Fibroblast of lung (primary cell): ENCODE data around the gene KCNAB2. TPM values are rescaled to one million over a fixed set of nuclear protein-coding genes. Genes with fewer than 3 reads are reported as not detected.

Experiments
- DNase-seq, 2 donors: peaks; one replicate each; pipeline versions ENCODE4 v3.0.0 to v3.0.0-alpha.2; 2010; ENCODE audit warnings: low read depth in 2 of 2
- H2AFZ ChIP-seq: 2 replicates; pipeline ENCODE4 v1.5.1; 2012; ENCODE audit warnings: low read length, control low read depth, inconsistent platforms
- H3K27ac ChIP-seq: 2 replicates; pipeline ENCODE4 v1.5.1; 2011; ENCODE audit warnings: low read length, control low read depth; ENCODE audit not compliant: insufficient read depth
- H3K27me3 ChIP-seq: 2 replicates; pipeline ENCODE4 v1.5.1; 2011; ENCODE audit warnings: mild to moderate bottlenecking, low read length; ENCODE audit not compliant: control insufficient read depth, insufficient read depth
- H3K36me3 ChIP-seq: 2 replicates; pipeline ENCODE4 v1.5.1; 2011; ENCODE audit warnings: low read length; ENCODE audit not compliant: control insufficient read depth, insufficient read depth
- H3K4me1 ChIP-seq: 2 replicates; pipeline ENCODE4 v1.5.1; 2011; ENCODE audit warnings: low read length; ENCODE audit not compliant: control insufficient read depth, insufficient read depth; ENCODE audit errors: extremely low read depth
- H3K4me2 ChIP-seq: 2 replicates; pipeline ENCODE4 v1.5.1; 2011; ENCODE audit warnings: low read length, control low read depth; ENCODE audit not compliant: insufficient read depth; ENCODE audit errors: extremely low read depth
- H3K4me3 ChIP-seq, 4 experiments: fragments of 200-600 bp in 1 of 4; sonication (generic) in 1 of 4; replicated peaks in 1 of 4; 2 replicates each; pipeline ENCODE4 v1.5.1; 2011 to 2016; ENCODE audit warnings: low read length in 4 of 4, low read depth in 3 of 4, mild to moderate bottlenecking in 3 of 4, control low read depth in 2 of 4, inconsistent platforms in 1 of 4, mixed read lengths in 1 of 4; ENCODE audit not compliant: insufficient read depth in 1 of 4; ENCODE audit errors: control extremely low read depth in 1 of 4
- H3K79me2 ChIP-seq: 2 replicates; pipeline ENCODE4 v1.5.1; 2012; ENCODE audit warnings: mild to moderate bottlenecking, low read length, inconsistent platforms; ENCODE audit not compliant: control insufficient read depth, insufficient read depth
- H3K9ac ChIP-seq: 2 replicates; pipeline ENCODE4 v1.5.1; 2011; ENCODE audit warnings: mild to moderate bottlenecking, low read length, control low read depth; ENCODE audit not compliant: insufficient read depth
- H3K9me3 ChIP-seq: 2 replicates; pipeline ENCODE4 v1.5.1; 2012; ENCODE audit warnings: low read depth, low read length; ENCODE audit not compliant: control insufficient read depth, insufficient read depth
- H4K20me1 ChIP-seq: 2 replicates; pipeline ENCODE4 v1.5.1; 2011; ENCODE audit warnings: low read length; ENCODE audit not compliant: control insufficient read depth, insufficient read depth; ENCODE audit errors: extremely low read depth
- CTCF ChIP-seq, 2 donors: IDR thresholded peaks in 1 of 2; conservative IDR thresholded peaks in 1 of 2; 1 replicate in 1 of 2; 2 replicates in 1 of 2; pipeline ENCODE4 v1.5.1; 2011 to 2012; ENCODE audit warnings: low read length in 2 of 2, control low read depth in 1 of 2, inconsistent platforms in 1 of 2, low read depth in 1 of 2, mild to moderate bottlenecking in 1 of 2
- EZH2 ChIP-seq: IDR thresholded peaks from 2 replicates; pipeline ENCODE4 v1.5.1; 2012; ENCODE audit warnings: low read length, control low read depth, mild to moderate bottlenecking; ENCODE audit errors: missing control alignments
- polyA plus RNA-seq, 2 donors: library from polyadenylated mRNA; depleted of rRNA in 1 of 2; stranded (reverse) in 1 of 2; unstranded in 1 of 2; fragments of >200 nt; gene quantifications; 2 replicates each; pipeline ENCODE4 v1.2.1, GENCODE V29; 2011 to 2012; ENCODE audit warnings: missing spikeins in 1 of 2
- total RNA-seq: library from RNA; depleted of rRNA; stranded (reverse); fragments of >200 nt; gene quantifications from 2 replicates; pipeline ENCODE4 v1.2.1, GENCODE V29; 2014

KCNAB2 gene
- total and polyA plus RNA-seq, 2 donors (not counting 1 experiment from before 2014, with no cell fraction given), result 2.2 to 2.5 TPM

DNA sequence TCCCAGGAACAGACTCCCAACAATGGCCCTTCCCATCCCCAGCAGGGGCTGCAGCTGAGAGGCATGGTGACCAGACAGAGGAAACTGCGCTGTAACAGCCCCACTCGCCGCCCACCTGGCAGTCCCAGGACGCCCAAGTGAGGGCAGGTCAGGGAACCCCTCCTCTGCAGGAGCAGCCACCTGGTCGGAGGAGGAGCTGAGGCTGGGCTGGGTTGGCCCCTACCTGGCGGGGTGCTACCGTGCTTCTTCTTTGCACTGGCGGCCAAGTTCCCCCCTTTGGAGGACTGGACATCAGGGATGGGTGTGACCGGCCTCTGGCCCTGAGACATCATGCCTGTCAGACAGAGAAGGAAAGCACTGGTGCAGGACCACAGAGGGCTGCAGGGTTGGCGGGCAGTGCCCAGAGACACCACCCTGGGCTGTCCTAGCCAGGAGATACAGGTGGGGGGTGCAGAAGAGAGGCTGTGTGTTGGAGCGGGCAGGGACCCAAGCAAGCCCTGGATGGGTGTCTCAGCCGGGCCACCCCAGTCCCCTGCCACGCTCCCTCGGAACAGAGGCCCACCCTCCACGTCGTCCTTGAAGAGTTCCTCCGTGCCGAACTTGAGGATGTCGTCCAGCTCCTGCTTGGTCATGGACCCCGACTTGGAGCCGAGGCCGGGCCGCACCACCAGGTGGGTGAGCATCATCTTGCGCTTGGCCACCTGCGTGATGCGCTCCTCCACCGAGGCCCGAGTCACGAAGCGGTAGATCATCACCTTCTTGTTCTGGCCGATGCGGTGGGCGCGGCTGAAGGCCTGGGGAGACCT, 82.8 kb downstream of the KCNAB2 start:
- no peak overlapping the region for H3K27ac ChIP-seq
- no peaks in the 10 kb centered on the region for H3K4me1 ChIP-seq
- TF ChIP-seq CTCF (conservative IDR thresholded peaks at IDR 0.05 in 1 of 2, IDR thresholded peaks at IDR 0.05 in 1 of 2; ENCODE audit: low read depth in 1 of 2, low read length in 2 of 2) (no peak), EZH2 (no peak)
- no peaks in the 10 kb centered on the region for H3K36me3 ChIP-seq
- no peaks in the 10 kb centered on the region for H3K9me3 ChIP-seq
- H2AFZ ChIP-seq, result no peak overlapping the region
- DNase-seq, result no peak
- H3K79me2 ChIP-seq, result no peaks in the 10 kb centered on the region
- no peak overlapping the region for H3K9ac ChIP-seq
- H3K4me3 ChIP-seq, result no peak overlapping the region
- H3K27me3 ChIP-seq, result no peaks in the 10 kb centered on the region
- H3K4me2 ChIP-seq, result no peak overlapping the region
- H4K20me1 ChIP-seq, result no peaks in the 10 kb centered on the region

- TF ChIP-seq CTCF (conservative IDR thresholded peaks at IDR 0.05 in 1 of 2, IDR thresholded peaks at IDR 0.05 in 1 of 2; ENCODE audit: low read depth in 1 of 2, low read length in 2 of 2) (no peak), EZH2 (no peak)
- H3K36me3 ChIP-seq, result no peaks in the 10 kb centered on the region
- no peaks in the 10 kb centered on the region for H3K27me3 ChIP-seq
- H3K9ac ChIP-seq, result no peak overlapping the region
- DNase-seq, result no peak
- H2AFZ ChIP-seq, result no peak overlapping the region
- no peak overlapping the region for H3K4me3 ChIP-seq
- no peak overlapping the region for H3K27ac ChIP-seq
- no peaks in the 10 kb centered on the region for H4K20me1 ChIP-seq
- H3K4me1 ChIP-seq, result no peaks in the 10 kb centered on the region
- no peaks in the 10 kb centered on the region for H3K9me3 ChIP-seq
- H3K79me2 ChIP-seq, result no peaks in the 10 kb centered on the region
- no peak overlapping the region for H3K4me2 ChIP-seq
These were observed 83.6 kb downstream of the KCNAB2 start for GRCh38 chr1:6129313-6129712.

- Histone ChIP-seq H3K79me2 (no peaks in the 10 kb centered on the region), H3K27me3 (no peaks in the 10 kb centered on the region), H3K36me3 (no peaks in the 10 kb centered on the region), H2AFZ (no peak overlapping the region), H3K4me2 (no peak overlapping the region), H3K27ac (no peak overlapping the region), H3K4me3 (no peak overlapping the region), H3K4me1 (no peaks in the 10 kb centered on the region), H3K9me3 (no peaks in the 10 kb centered on the region), H3K9ac (no peak overlapping the region), H4K20me1 (no peaks in the 10 kb centered on the region)
- no peak for TF ChIP-seq CTCF (conservative IDR thresholded peaks at IDR 0.05 in 1 of 2, IDR thresholded peaks at IDR 0.05 in 1 of 2; ENCODE audit: low read depth in 1 of 2, low read length in 2 of 2)
- no peak for TF ChIP-seq EZH2
- DNase-seq, result no peak
These were observed 84.3 kb downstream of the KCNAB2 start for GRCh38 chr1:6130036-6130435.
